NB4 (cell line): ENCODE data around the gene PPFIA2.

Experiments used
- DNase-seq: peaks from one replicate; pipeline ENCODE4 v3.0.0; 2010; ENCODE audit warnings: low read depth
- H3K4me3 ChIP-seq: one replicate; pipeline ENCODE4 v1.5.1; 2011; ENCODE audit warnings: mild to moderate bottlenecking, low read depth, low read length, moderate library complexity
- CTCF ChIP-seq: IDR thresholded peaks from one replicate; pipeline ENCODE4 v1.5.1; 2012; ENCODE audit warnings: low read depth, low read length
- MAX ChIP-seq: IDR thresholded peaks from 2 replicates; pipeline ENCODE4 v1.6.1; 2011; ENCODE audit warnings: low read depth, low read length
- MYC ChIP-seq: IDR thresholded peaks from 2 replicates; pipeline ENCODE4 v1.6.1; 2011; ENCODE audit warnings: low read depth, low read length
- POLR2A ChIP-seq: IDR thresholded peaks from 2 replicates; pipeline ENCODE4 v1.6.1; 2011; ENCODE audit warnings: mild to moderate bottlenecking; ENCODE audit not compliant: insufficient read length; ENCODE audit errors: extremely low read depth

Gene PPFIA2

GRCh38 chr12:81325086-81325485 lies 434.1 kb downstream of the PPFIA2 start:
- TF ChIP-seq CTCF = no peak
- TF ChIP-seq POLR2A = no peak
- TF ChIP-seq MAX = no peak
- TF ChIP-seq MYC = no peak
- no peak for DNase-seq
- H3K4me3 ChIP-seq = no peak overlapping the region

- no peak for DNase-seq
Observed at GRCh38 chr12:81314903-81315531, 444.1 kb downstream of the PPFIA2 start.

GRCh38 chr12:81303935-81304334 lies 455.2 kb downstream of the PPFIA2 start:
- no peak for DNase-seq
- H3K4me3 ChIP-seq = no peak overlapping the region
- no peak for TF ChIP-seq CTCF

More at GRCh38 chr12:81314903-81315531, 444.1 kb downstream of the PPFIA2 start:
- no peak for TF ChIP-seq POLR2A
- no peak for TF ChIP-seq MYC
- no peak for TF ChIP-seq MAX
- no peak for TF ChIP-seq CTCF
- no peak overlapping the region for H3K4me3 ChIP-seq

GRCh38 chr12:81300454-81300853 lies 458.7 kb downstream of the PPFIA2 start:
- no peak overlapping the region for H3K4me3 ChIP-seq
- peak; percentile 2 for DNase-seq
- TF ChIP-seq CTCF = no peak
- TF ChIP-seq MYC = no peak
- TF ChIP-seq MAX = no peak
- no peak for TF ChIP-seq POLR2A

GRCh38 chr12:81297601-81298000 lies 461.5 kb downstream of the PPFIA2 start:
- no peak overlapping the region for H3K4me3 ChIP-seq
- no peak for TF ChIP-seq MYC
- no peak for TF ChIP-seq MAX
- no peak for TF ChIP-seq CTCF
- no peak for TF ChIP-seq POLR2A
- DNase-seq = no peak
